Activated CD8-positive, alpha-beta T cell treated with anti-CD3 and anti-CD28 coated beads for 36 hours (primary cell): ENCODE results near the gene LCN6. TPM values are rescaled to one million over a fixed set of nuclear protein-coding genes. Genes with fewer than 3 reads are reported as not detected.

Experiments
- ATAC-seq: fragments of 200-7000 bp; cut with Tn5 transposase; one replicate; pipeline ENCODE4 v1.10.0; 2021; ENCODE audit warnings: mild to moderate bottlenecking, moderate library complexity
- CTCF ChIA-PET: fragments of 350-600 bp; sonication (Branson Sonifier 250); formaldehyde crosslinking; loops from one replicate; lab custom pipeline; 2021; ENCODE audit warnings: antibody characterized with exemption; lab: Charles Lee
- POLR2A ChIA-PET: fragments of 350-600 bp; sonication (Branson Sonifier 250); formaldehyde crosslinking; loops from one replicate; lab custom pipeline; 2021; ENCODE audit warnings: antibody characterized with exemption; lab: Charles Lee
- DNase-seq: peaks from one replicate; pipeline ENCODE4 v3.0.0-alpha.2; 2020
- H3K27ac Mint-ChIP-seq: one replicate; pipeline ENCODE4 v1.8.0; 2021; ENCODE audit warnings: mild to moderate bottlenecking, mixed read lengths
- H3K27me3 Mint-ChIP-seq: one replicate; pipeline ENCODE4 v1.8.0; 2021; ENCODE audit warnings: mixed read lengths
- H3K36me3 Mint-ChIP-seq: one replicate; pipeline ENCODE4 v1.8.0; 2021; ENCODE audit warnings: low read depth, mixed read lengths
- H3K4me1 Mint-ChIP-seq: one replicate; pipeline ENCODE4 v1.8.0; 2021; ENCODE audit warnings: low read depth, mixed read lengths
- H3K4me3 Mint-ChIP-seq: one replicate; pipeline ENCODE4 v1.8.0; 2021; ENCODE audit warnings: mild to moderate bottlenecking, moderate library complexity, mixed read lengths
- H3K9me3 Mint-ChIP-seq: one replicate; pipeline ENCODE4 v1.8.0; 2021; ENCODE audit warnings: mixed read lengths
- intact Hi-C: fragments of 100-400 bp; cut with micrococcal nuclease; formaldehyde crosslinking; loops from one replicate; pipeline ENCODE4 v1.10.0; 2022
- total RNA-seq, 2 experiments: library from RNA; stranded (reverse); gene quantifications; one replicate each; pipeline ENCODE4 v1.2.3, GENCODE V29; 2021
- TF ChIP-seq, protein P1 (sequence below): fragments of 200-600 bp; IDR thresholded peaks from one replicate; pipeline ENCODE4 v1.8.0; 2022; ENCODE audit warnings: antibody characterized with exemption, mild to moderate bottlenecking

Gene LCN6
- total RNA-seq, 2 experiments from 2014 or later: not detected

DNA sequence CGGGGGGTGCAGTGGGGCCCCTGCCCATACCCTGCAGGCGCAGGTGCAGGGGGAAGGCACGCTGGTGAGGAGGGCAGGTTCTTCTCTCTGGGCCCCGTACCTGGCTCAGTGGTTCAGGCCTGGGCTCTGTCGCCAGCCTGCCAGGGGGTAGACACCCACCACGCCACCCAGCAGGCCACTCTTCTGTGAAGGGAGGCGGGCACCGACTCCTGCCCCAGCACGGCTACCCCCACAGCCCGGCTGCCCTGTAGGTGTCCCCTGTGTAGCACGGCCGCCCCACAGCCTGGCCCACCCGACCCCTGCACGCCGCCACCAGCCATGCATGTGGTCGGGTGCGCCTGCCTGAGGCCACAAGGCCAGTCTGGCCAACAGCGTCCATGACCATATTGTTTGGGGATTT, 1.7 kb downstream of the LCN6 start:
- DNase-seq (no peak), ATAC-seq (no peak)
- TF ChIP-seq, protein P1, sequence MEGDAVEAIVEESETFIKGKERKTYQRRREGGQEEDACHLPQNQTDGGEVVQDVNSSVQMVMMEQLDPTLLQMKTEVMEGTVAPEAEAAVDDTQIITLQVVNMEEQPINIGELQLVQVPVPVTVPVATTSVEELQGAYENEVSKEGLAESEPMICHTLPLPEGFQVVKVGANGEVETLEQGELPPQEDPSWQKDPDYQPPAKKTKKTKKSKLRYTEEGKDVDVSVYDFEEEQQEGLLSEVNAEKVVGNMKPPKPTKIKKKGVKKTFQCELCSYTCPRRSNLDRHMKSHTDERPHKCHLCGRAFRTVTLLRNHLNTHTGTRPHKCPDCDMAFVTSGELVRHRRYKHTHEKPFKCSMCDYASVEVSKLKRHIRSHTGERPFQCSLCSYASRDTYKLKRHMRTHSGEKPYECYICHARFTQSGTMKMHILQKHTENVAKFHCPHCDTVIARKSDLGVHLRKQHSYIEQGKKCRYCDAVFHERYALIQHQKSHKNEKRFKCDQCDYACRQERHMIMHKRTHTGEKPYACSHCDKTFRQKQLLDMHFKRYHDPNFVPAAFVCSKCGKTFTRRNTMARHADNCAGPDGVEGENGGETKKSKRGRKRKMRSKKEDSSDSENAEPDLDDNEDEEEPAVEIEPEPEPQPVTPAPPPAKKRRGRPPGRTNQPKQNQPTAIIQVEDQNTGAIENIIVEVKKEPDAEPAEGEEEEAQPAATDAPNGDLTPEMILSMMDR: no peak
- Mint-ChIP-seq H3K4me1 (peaks cover 12% of the 10 kb centered on the region), H3K9me3 (peaks cover 11% of the 10 kb centered on the region), H3K27me3 (peaks cover 3% of the 10 kb centered on the region), H3K36me3 (peaks cover 3% of the 10 kb centered on the region), H3K4me3 (no peak overlapping the region), H3K27ac (no peak overlapping the region)
- POLR2A ChIA-PET: no interaction called here
- CTCF ChIA-PET: no interaction called here
- intact Hi-C loops: loop anchor here (10.0 kb wide), 1 partner anchor 58 kb away; the partner anchor contains the start of gene RABL6

DNA sequence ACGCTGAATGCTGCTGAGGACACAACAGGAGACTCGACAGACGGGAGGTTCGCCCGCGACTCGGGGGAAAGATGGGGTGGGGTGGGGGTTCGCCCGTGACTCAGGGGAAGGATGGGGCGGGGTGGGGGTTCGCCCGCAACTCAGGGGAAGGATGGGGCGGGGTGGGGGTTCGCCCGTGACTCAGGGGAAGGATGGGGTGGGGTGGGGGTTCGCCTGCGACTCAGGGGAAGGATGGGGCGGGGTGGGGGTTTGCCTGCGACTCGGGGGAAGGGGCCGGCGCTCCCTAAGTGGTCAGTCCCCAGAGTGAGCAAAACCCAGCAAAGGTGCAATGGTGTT, 2.2 kb downstream of the LCN6 start:
- TF ChIP-seq, protein P1: no peak
- intact Hi-C loops: loop anchor here (10.0 kb wide), 1 partner anchor 59 kb away; the partner anchor contains the start of gene RABL6
- CTCF ChIA-PET: no interaction called here

DNA sequence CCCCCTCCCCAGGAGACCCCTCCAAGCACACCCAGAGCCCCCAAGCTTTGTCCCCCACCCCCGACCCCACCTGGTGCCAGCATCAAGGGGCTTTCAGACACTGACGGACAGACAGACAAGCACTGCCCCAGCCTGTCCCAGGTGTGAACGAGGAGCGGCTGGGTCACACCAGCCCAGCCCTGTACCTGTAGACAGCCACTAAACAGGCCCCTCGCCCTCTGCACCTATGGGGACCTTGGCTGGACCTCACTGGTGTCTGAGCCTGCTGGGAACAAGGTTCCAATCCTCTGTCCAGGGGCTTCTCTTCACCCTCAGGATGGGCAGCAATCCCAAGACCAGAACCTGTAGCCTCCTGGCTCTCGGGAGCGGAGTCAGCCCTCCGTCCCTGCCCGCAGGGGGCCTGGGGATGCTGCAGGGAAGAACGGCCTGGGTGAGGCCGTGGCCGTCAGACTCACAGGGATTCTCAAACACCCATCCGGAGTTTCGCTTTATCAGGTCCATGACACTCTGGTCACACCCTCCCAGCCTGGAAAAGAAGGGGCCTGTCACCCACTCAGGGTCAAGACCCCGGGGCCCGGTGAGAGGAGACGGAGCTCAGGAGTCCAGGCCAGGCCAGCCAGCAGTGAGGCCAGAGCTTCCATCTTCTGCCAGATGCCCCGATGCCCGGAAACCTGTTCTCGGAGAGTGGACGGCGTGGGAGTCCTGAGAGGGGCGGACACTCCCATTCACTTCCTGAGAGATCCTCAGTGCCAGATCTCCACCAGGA, 2.8 kb downstream of the LCN6 start:
- ATAC-seq: no peak
- CTCF ChIA-PET: interaction anchor here (0.9 kb wide), 1 partner anchor 19 kb away, joined by 3 read pairs; no protein-coding TSS in a partner anchor

More for the DNA sequence above, 2.2 kb downstream of the LCN6 start:
- Mint-ChIP-seq H3K4me1 (peaks cover 17% of the 10 kb centered on the region), H3K27ac (no peak overlapping the region), H3K36me3 (no peaks in the 10 kb centered on the region), H3K27me3 (peaks cover 3% of the 10 kb centered on the region), H3K4me3 (no peak overlapping the region), H3K9me3 (peaks cover 6% of the 10 kb centered on the region)
- POLR2A ChIA-PET: interaction anchor here (0.9 kb wide), 1 partner anchor 18 kb away, joined by 3 read pairs; no protein-coding TSS in a partner anchor
- ATAC-seq (no peak), DNase-seq (no peak)

DNA sequence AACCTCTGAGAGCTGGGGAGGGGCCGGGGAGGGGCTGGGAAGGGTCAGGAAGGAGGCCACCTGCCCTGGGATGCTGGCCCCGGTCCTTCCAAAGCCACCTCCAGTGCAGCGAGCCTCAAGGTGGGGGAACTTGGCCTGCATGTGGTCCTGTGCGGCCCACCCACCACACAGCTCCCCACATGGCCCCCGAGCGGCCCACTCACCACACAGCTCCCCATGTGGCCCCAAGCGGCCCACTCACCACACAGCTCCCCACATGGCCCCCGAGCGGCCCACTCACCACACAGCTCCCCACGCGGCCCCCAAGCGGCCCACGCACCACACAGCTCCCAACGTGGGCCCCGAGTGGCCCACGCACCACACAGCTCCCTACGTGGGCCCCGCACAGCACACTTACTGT, 3.6 kb downstream of the LCN6 start:
- TF ChIP-seq, protein P1: no peak
- ATAC-seq: no peak
- Mint-ChIP-seq H3K27ac (no peak overlapping the region), H3K4me3 (no peak overlapping the region), H3K9me3 (no peaks in the 10 kb centered on the region), H3K4me1 (peaks cover 16% of the 10 kb centered on the region), H3K27me3 (peaks cover 3% of the 10 kb centered on the region), H3K36me3 (no peaks in the 10 kb centered on the region)
- DNase-seq: no peak
- intact Hi-C loops: loop anchor here (10.0 kb wide), 1 partner anchor 60 kb away; the partner anchor contains the start of gene RABL6
- ChIA-PET POLR2A (interaction anchor here (1.0 to 1.4 kb wide), 2 partner anchors 16 to 19 kb away, joined by 3 to 7 read pairs; no protein-coding TSS in a partner anchor), CTCF (interaction anchor here (0.9 kb wide), 1 partner anchor 18 kb away, joined by 3 read pairs; no protein-coding TSS in a partner anchor)

More for the DNA sequence above, 2.8 kb downstream of the LCN6 start:
- Mint-ChIP-seq H3K27ac (no peak overlapping the region), H3K9me3 (peaks cover under 1% of the 10 kb centered on the region), H3K4me3 (no peak overlapping the region), H3K27me3 (peaks cover 3% of the 10 kb centered on the region), H3K4me1 (peaks cover 19% of the 10 kb centered on the region), H3K36me3 (no peaks in the 10 kb centered on the region)
- POLR2A ChIA-PET: interaction anchor here (0.9 to 1.4 kb wide), 3 partner anchors 17 to 20 kb away, joined by 3 to 7 read pairs (median 3); no protein-coding TSS in a partner anchor
- intact Hi-C loops: loop anchor here (10.0 kb wide), 1 partner anchor 59 kb away; the partner anchor contains the start of gene RABL6
- no peak for DNase-seq
- TF ChIP-seq, protein P1: no peak
